Upper lobe of left lung (tissue), 6 donors: ENCODE measurements around the gene PABPN1L. TPM values are rescaled to one million over a fixed set of nuclear protein-coding genes. Genes with fewer than 3 reads are reported as not detected.
"Not testable (repeated sequence)": the region's sequence is repeated elsewhere in the genome, so short reads cannot be mapped to it uniquely, and the experiment has no call there.

Experiments
- ATAC-seq, 2 donors: fragments of 200-7000 bp; cut with Tn5 transposase; one replicate each; pipeline ENCODE4 v1.9.1; 2022; ENCODE audit warnings: mild to moderate bottlenecking in 2 of 2, moderate library complexity in 2 of 2; ENCODE audit not compliant: low FRiP score in 2 of 2
- DNase-seq, 2 donors: peaks; one replicate each; pipeline ENCODE4 v3.0.0-alpha.2; 2019 to 2020
- H3K27ac ChIP-seq, 4 donors: fragments of 200-600 bp; sonication (generic); one replicate each; pipeline ENCODE4 v1.5.1; 2016 to 2019
- H3K27me3 ChIP-seq, 4 donors: fragments of 200-600 bp; sonication (generic); one replicate each; pipeline ENCODE4 v1.5.1; 2017 to 2019
- H3K36me3 ChIP-seq, 4 donors: fragments of 200-600 bp; sonication (generic); one replicate each; pipeline ENCODE4 v1.5.1; 2016 to 2019
- H3K4me1 ChIP-seq, 4 donors: fragments of 200-600 bp; sonication (generic); one replicate each; pipeline ENCODE4 v1.5.1; 2018 to 2019
- H3K4me3 ChIP-seq, 4 donors: fragments of 200-600 bp; sonication (generic); one replicate each; pipeline ENCODE4 v1.5.1; 2017 to 2019; ENCODE audit warnings: mild to moderate bottlenecking in 2 of 4, moderate library complexity in 1 of 4
- H3K9me3 ChIP-seq, 4 donors: fragments of 200-600 bp; sonication (generic); one replicate each; pipeline ENCODE4 v1.5.1; 2018 to 2019
- EP300 ChIP-seq, 4 donors: sonication (generic); formaldehyde crosslinking; IDR thresholded peaks; one replicate each; pipeline ENCODE4 v1.5.1; 2017; ENCODE audit warnings: antibody characterized with exemption in 4 of 4, control low read depth in 2 of 4
- POLR2A ChIP-seq, 4 donors: fragments of 450-650 bp; IDR thresholded peaks; one replicate each; pipeline ENCODE4 v1.5.1; 2016 to 2017; ENCODE audit warnings: antibody characterized with exemption in 4 of 4, mild to moderate bottlenecking in 2 of 4
- POLR2AphosphoS5 ChIP-seq, 2 donors: sonication (generic); formaldehyde crosslinking; IDR thresholded peaks; one replicate each; pipeline ENCODE4 v1.5.1; 2017; ENCODE audit warnings: antibody characterized with exemption in 2 of 2
- WGBS, 2 donors: methylation state at CpG; one replicate each; pipeline ENCODE4 v1.1.5; 2017 to 2018; 5-methylcytosine and 5-hydroxymethylcytosine counted together
- total RNA-seq, 6 donors: library from RNA; depleted of rRNA in 4 of 6; stranded (reverse); fragments of >200 nt in 4 of 6; gene quantifications; one replicate each; pipeline versions ENCODE4 v1.1.0 to v1.2.1, GENCODE V29; 2016 to 2021
- TF ChIP-seq, protein P1 (sequence below), 6 experiments: fragments of 450-650 bp in 4 of 6; fragments of 200-600 bp in 2 of 6; sonication (generic) in 2 of 6; IDR thresholded peaks; one replicate each; pipeline ENCODE4 v1.5.1; 2016 to 2019; ENCODE audit warnings: antibody characterized with exemption in 6 of 6
- donor health status: DM: no; HTN: no; CAD: no; lungs with moderate emphysema.
- donor health status: DM: no; HTN: yes; CAD: no; lungs with severe emphysema.

PABPN1L gene
- total RNA-seq, 6 donors from 2014 or later, result 0.20 TPM; not detected in 5

- Histone ChIP-seq H3K4me3 (no peak overlapping the region), H3K27ac (no peak overlapping the region), H3K9me3 (no peaks in the 10 kb centered on the region), H3K4me1 (no peaks in the 10 kb centered on the region), H3K36me3 (peaks cover 8 to 83% (median 53%) of the 10 kb centered on the region in 4 donors), H3K27me3 (no peaks in the 10 kb centered on the region)
- ATAC-seq (no peak), DNase-seq (peak in 1 of 2 donors; percentile 63)
- WGBS, 2 donors, result 90 to 92% methylated on average over 17 to 33 of the region's 33 CpGs
- TF ChIP-seq POLR2AphosphoS5 (IDR thresholded peaks at IDR 0.05) (no peak), POLR2A (IDR thresholded peaks at IDR 0.05) (no peak), EP300 (IDR thresholded peaks at IDR 0.05) (no peak)
- TF ChIP-seq, protein P1, sequence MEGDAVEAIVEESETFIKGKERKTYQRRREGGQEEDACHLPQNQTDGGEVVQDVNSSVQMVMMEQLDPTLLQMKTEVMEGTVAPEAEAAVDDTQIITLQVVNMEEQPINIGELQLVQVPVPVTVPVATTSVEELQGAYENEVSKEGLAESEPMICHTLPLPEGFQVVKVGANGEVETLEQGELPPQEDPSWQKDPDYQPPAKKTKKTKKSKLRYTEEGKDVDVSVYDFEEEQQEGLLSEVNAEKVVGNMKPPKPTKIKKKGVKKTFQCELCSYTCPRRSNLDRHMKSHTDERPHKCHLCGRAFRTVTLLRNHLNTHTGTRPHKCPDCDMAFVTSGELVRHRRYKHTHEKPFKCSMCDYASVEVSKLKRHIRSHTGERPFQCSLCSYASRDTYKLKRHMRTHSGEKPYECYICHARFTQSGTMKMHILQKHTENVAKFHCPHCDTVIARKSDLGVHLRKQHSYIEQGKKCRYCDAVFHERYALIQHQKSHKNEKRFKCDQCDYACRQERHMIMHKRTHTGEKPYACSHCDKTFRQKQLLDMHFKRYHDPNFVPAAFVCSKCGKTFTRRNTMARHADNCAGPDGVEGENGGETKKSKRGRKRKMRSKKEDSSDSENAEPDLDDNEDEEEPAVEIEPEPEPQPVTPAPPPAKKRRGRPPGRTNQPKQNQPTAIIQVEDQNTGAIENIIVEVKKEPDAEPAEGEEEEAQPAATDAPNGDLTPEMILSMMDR (IDR thresholded peaks at IDR 0.05), result no peak
Measured at GRCh38 chr16:88824256-88825077, 42.0 kb downstream of the PABPN1L start.

- 97 to 98% methylated on average over 13 to 21 of the region's 31 CpGs for WGBS, 2 donors
- not testable (repeated sequence) for H3K27ac ChIP-seq, H3K4me1 ChIP-seq, ATAC-seq, H3K9me3 ChIP-seq, H3K4me3 ChIP-seq, H3K27me3 ChIP-seq
- H3K36me3 ChIP-seq, result peaks cover 8 to 77% (median 49%) of the 10 kb centered on the region in 4 donors
- DNase-seq, result peak in 1 of 2 donors; percentile 54
Measured at GRCh38 chr16:88823646-88824045, 42.8 kb downstream of the PABPN1L start.

GRCh38 chr16:88822281-88823040 is 44.0 kb downstream of the PABPN1L start:
- WGBS, 2 donors, result 91 to 92% methylated on average over 15 to 24 of the region's 24 CpGs
- Histone ChIP-seq H3K36me3 (peaks cover 8 to 67% (median 38%) of the 10 kb centered on the region in 4 donors), H3K4me3 (no peak overlapping the region), H3K4me1 (no peaks in the 10 kb centered on the region), H3K27me3 (no peaks in the 10 kb centered on the region), H3K9me3 (no peaks in the 10 kb centered on the region), H3K27ac (no peak overlapping the region)
- DNase-seq (peak in 1 of 2 donors; percentile 64), ATAC-seq (no peak)
- TF ChIP-seq, protein P1 (IDR thresholded peaks at IDR 0.05), result no peak
- TF ChIP-seq POLR2AphosphoS5 (IDR thresholded peaks at IDR 0.05) (no peak), EP300 (IDR thresholded peaks at IDR 0.05) (no peak), POLR2A (IDR thresholded peaks at IDR 0.05) (no peak)

DNA sequence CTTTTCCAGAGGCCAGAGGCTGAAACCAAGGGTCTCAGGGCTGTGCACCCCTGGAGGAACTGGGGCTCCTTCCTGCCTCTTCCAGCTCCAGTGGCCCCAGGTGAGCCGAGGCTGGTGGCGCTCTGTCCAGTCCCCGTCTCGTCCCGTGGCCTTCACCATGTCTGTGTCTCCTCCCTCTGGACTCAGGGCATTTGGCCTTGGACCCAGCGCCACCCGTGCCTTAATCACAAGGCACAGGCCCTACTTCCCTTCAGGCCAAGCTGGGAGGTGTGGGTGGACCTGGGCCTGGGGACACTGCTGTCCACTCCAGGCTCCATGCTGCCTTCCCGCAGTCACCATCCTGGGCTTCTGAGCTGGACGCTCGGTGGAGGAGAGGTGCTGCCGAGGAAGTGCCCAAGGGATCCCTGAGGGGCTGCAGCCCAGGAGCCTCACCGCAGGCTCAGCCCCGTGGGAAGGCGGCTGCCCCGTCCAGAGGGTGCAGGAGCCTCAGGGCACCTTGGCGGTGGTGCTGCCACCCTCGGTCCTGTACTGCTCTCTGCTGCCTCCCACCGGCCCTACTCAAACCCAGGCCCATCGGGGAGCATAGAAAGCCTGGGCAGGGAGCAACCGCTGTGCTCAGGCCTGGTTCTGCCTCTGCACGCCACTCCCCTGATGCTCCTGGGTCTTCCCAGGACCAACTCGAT is 45.2 kb downstream of the PABPN1L start:
- Histone ChIP-seq H3K9me3 (no peaks in the 10 kb centered on the region), H3K27ac (no peak overlapping the region), H3K4me1 (no peaks in the 10 kb centered on the region), H3K27me3 (no peaks in the 10 kb centered on the region), H3K36me3 (peaks cover 8 to 59% (median 36%) of the 10 kb centered on the region in 4 donors), H3K4me3 (no peak overlapping the region)
- TF ChIP-seq POLR2A (IDR thresholded peaks at IDR 0.05) (no peak), POLR2AphosphoS5 (IDR thresholded peaks at IDR 0.05) (no peak), EP300 (IDR thresholded peaks at IDR 0.05) (no peak)
- TF ChIP-seq, protein P1 (IDR thresholded peaks at IDR 0.05), result no peak
- DNase-seq (peak in 1 of 2 donors; percentile 72), ATAC-seq (no peak)
- WGBS, 2 donors, result 90 to 95% methylated on average over 2 to 16 of the region's 22 CpGs
